DMS 273 (cell line): ENCODE results near the gene CD320.

Experiments
- DNase-seq: peaks from one replicate; lab custom pipeline; 2025; ENCODE audit not compliant: unreplicated experiment; lab: John Stamatoyannopoulos, UW

The CD320 gene

DNA sequence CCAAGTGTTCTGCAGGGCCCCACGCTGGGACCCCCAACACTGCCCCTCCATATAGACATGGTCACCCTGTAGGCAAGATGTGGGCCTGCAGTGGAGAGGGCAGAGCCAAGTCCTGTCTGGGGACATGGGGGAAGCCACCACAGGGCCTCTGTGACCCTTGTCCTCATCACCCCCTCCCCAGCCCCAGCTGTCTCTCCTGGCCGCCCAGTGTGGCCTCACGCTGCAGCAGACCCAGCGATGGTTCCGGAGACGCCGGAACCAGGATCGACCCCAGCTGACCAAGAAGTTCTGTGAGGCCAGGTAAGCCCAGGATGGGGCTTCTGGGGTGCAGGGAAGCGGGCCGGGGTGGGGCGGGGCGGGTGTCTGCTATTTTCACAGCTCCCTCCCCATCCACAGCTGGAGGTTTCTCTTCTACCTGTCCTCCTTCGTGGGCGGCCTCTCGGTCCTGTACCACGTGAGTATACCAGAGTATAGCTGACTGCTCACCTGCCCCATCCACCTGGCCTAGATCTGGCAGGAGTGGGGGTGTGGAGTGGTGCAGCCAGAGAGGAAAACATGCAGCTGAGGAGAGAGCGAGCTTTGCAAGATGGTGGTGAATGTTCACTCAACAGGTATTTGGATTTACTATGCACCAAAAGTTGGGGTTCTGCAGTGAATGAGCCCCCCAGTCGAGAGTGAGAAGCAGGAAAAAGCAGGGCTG lies 52.6 kb downstream of the CD320 start:
- no peak for DNase-seq

GRCh38 chr19:8254286-8255001 lies 53.7 kb downstream of the CD320 start:
- no peak for DNase-seq

DNA sequence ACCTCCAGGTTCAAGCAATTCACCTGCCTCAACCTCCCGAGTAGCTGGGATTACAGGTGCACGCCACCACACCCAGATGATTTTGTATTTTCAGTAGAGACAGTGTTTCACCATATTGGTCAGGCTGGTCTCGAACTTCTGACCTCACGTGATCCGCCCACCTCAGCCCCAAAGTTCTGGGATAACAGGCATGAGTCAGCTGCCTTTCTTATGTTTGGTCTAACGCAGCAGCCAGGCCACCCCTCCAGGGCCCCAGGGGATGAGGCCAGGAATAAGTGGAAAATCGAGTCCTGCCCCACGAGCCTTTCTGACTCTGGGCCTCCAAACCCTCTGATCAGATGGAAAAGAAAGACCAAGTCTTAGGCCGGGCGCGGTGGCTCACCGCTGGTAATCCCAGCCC lies 54.5 kb downstream of the CD320 start:
- no peak for DNase-seq

GRCh38 chr19:8252922-8253589 lies 55.1 kb downstream of the CD320 start:
- peak; percentile 92 for DNase-seq
